ENCODE results near the gene MAN1C1. TPM values are rescaled to one million over a fixed set of nuclear protein-coding genes. Genes with fewer than 3 reads are reported as not detected.

MAN1C1 gene
- total and polyA plus RNA-seq, 7 donors, result 1.8 to 6.7 (median 2.0) TPM

GRCh38 chr1:25611843-25612242 is 4.7 kb upstream of the MAN1C1 start:
- ATAC-seq, result no peak
- intact Hi-C loops (cut with DNase I), result loop anchor here in 1 of 2 donors (5.0 kb wide), 1 partner anchor 185 kb away; no protein-coding TSS in a partner anchor
- H3K36me3 ChIP-seq (ENCODE audit: insufficient read depth in 1 of 2, low read depth in 1 of 2), result no peaks in the 10 kb centered on the region
- H3K9me3 ChIP-seq, result no peaks in the 10 kb centered on the region
- no peak for TF ChIP-seq CTCF (IDR thresholded peaks at IDR 0.05)
- H3K27me3 ChIP-seq (ENCODE audit: insufficient read depth in 3 of 3, low read length in 2 of 3), result no peaks in the 10 kb centered on the region
- 90 to 94% (median 92%) methylated on average over 1 of the region's 1 CpG for WGBS, 3 donors
- H3K27ac ChIP-seq, result no peak overlapping the region
- H3K4me1 ChIP-seq, result peaks cover 9% of the 10 kb centered on the region
- DNase-seq, result no peak
- H3K4me3 ChIP-seq, result no peak overlapping the region

GRCh38 chr1:25612421-25612820 is 4.2 kb upstream of the MAN1C1 start:
- Histone ChIP-seq H3K27ac (no peak overlapping the region), H3K27me3 (ENCODE audit: insufficient read depth in 3 of 3, low read length in 2 of 3) (no peaks in the 10 kb centered on the region), H3K4me3 (no peak overlapping the region), H3K36me3 (ENCODE audit: insufficient read depth in 1 of 2, low read depth in 1 of 2) (no peaks in the 10 kb centered on the region), H3K4me1 (peaks cover 9% of the 10 kb centered on the region), H3K9me3 (no peaks in the 10 kb centered on the region)
- intact Hi-C loops (cut with DNase I), result loop anchor here in 1 of 2 donors (5.0 kb wide), 1 partner anchor 185 kb away; no protein-coding TSS in a partner anchor
- 85 to 98% (median 95%) methylated on average over 3 of the region's 3 CpGs for WGBS, 3 donors
- no peak for ATAC-seq
- no peak for DNase-seq
- TF ChIP-seq CTCF (IDR thresholded peaks at IDR 0.05), result no peak

GRCh38 chr1:25613091-25613490 is 3.5 kb upstream of the MAN1C1 start:
- Histone ChIP-seq H3K9me3 (no peaks in the 10 kb centered on the region), H3K36me3 (ENCODE audit: insufficient read depth in 1 of 2, low read depth in 1 of 2) (no peaks in the 10 kb centered on the region), H3K4me3 (no peak overlapping the region), H3K27ac (no peak overlapping the region), H3K27me3 (ENCODE audit: insufficient read depth in 3 of 3, low read length in 2 of 3) (no peaks in the 10 kb centered on the region), H3K4me1 (peaks cover 12% of the 10 kb centered on the region)
- no peak for TF ChIP-seq CTCF (IDR thresholded peaks at IDR 0.05)
- 97 to 98% (median 97%) methylated on average over 3 of the region's 3 CpGs for WGBS, 3 donors
- ATAC-seq (no peak), DNase-seq (no peak)
- intact Hi-C loops (cut with DNase I), result loop anchor here in 1 of 2 donors (5.0 kb wide), 1 partner anchor 184 kb away; no protein-coding TSS in a partner anchor

- WGBS, 3 donors, result 74 to 81% (median 75%) methylated on average over 4 of the region's 4 CpGs
- intact Hi-C loops (cut with DNase I), result loop anchor here (5.0 kb wide), 4 partner anchors 43 to 183 kb away; no protein-coding TSS in a partner anchor
- H3K27me3 ChIP-seq (ENCODE audit: insufficient read depth in 3 of 3, low read length in 2 of 3), result no peaks in the 10 kb centered on the region
- TF ChIP-seq CTCF (IDR thresholded peaks at IDR 0.05), result no peak
- H3K27ac ChIP-seq, result no peak overlapping the region
- H3K4me1 ChIP-seq, result peaks cover 24% of the 10 kb centered on the region
- no peak for ATAC-seq
- no peaks in the 10 kb centered on the region for H3K9me3 ChIP-seq
- no peak overlapping the region for H3K4me3 ChIP-seq
- no peaks in the 10 kb centered on the region for H3K36me3 ChIP-seq (ENCODE audit: insufficient read depth in 1 of 2, low read depth in 1 of 2)
- DNase-seq, result no peak
Measured at GRCh38 chr1:25614501-25615171, 2.0 kb upstream of the MAN1C1 start.

Measured in psoas muscle (tissue), 8 donors.